HepG2 (cell line): ENCODE data around the gene TIMP3. TPM values are rescaled to one million over a fixed set of nuclear protein-coding genes. Genes with fewer than 3 reads are reported as not detected.

ENCODE experiments used
- ATAC-seq: fragments of 200-7000 bp; cut with Tn5 transposase; 3 replicates; pipeline ENCODE4 v1.9.1; 2020; ENCODE audit warnings: mild to moderate bottlenecking, moderate library complexity
- BruUV-seq: library from RNA; stranded (reverse); fragments of 400-500 nt; replicated peaks from 2 replicates; lab custom pipeline; 2021; lab: Mats Ljungman, UMichigan
- CTCF ChIA-PET: fragments of 300-600 bp; formaldehyde crosslinking; extraction: SDS; loops from one replicate; lab custom pipeline; 2021; ENCODE audit warnings: low total read pairs, inconsistent platforms, low intra/inter-chr PET ratio; lab: Yijun Ruan, JAX
- POLR2A ChIA-PET: fragments of 350-600 bp; sonication (Branson Sonifier 250); formaldehyde crosslinking; loops from one replicate; lab custom pipeline; 2020; ENCODE audit warnings: antibody characterized with exemption, inconsistent platforms; lab: Yijun Ruan, JAX
- DNase-seq: peaks from one replicate; pipeline ENCODE4 v3.0.0-alpha.2; 2015; ENCODE audit warnings: low spot score
- FAIRE-seq: peaks from 3 replicates; lab custom pipeline; 2011; peaks lifted over from hg19 to GRCh38; lab: Jason Lieb, UNC
- H2AFZ ChIP-seq: one replicate; pipeline ENCODE4 v1.6.1; 2011; ENCODE audit warnings: low read length, inconsistent platforms
- H3K27ac ChIP-seq: fragments of 300-600 bp; 3 replicates; pipeline ENCODE4 v1.8.0; 2011; ENCODE audit warnings: mixed run types, mild to moderate bottlenecking, mixed read lengths, low read length, inconsistent platforms; ENCODE audit not compliant: insufficient read depth; ENCODE audit errors: extremely low read length
- H3K27me3 ChIP-seq, 2 experiments: fragments of 200-600 bp in 1 of 2; 2 replicates in 1 of 2; 3 replicates in 1 of 2; pipeline versions ENCODE4 v1.6.0 to v1.8.0; 2011; ENCODE audit warnings: low read length in 2 of 2, mild to moderate bottlenecking in 2 of 2, moderate library complexity in 2 of 2, inconsistent platforms in 1 of 2; ENCODE audit not compliant: insufficient read depth in 2 of 2, control insufficient read depth in 1 of 2
- H3K36me3 ChIP-seq, 2 experiments: fragments of 200-600 bp in 1 of 2; replicated peaks in 1 of 2; 2 replicates in 1 of 2; 3 replicates in 1 of 2; pipeline versions ENCODE4 v1.5.1 to v1.8.0; 2011; ENCODE audit warnings: low read length in 2 of 2, inconsistent platforms in 1 of 2; ENCODE audit not compliant: insufficient read depth in 2 of 2, control insufficient read depth in 1 of 2
- H3K4me1 ChIP-seq: 2 replicates; pipeline ENCODE4 v1.5.1; 2012; ENCODE audit warnings: low read length, inconsistent platforms; ENCODE audit not compliant: insufficient read depth
- H3K4me2 ChIP-seq: 2 replicates; pipeline ENCODE4 v1.6.0; 2011; ENCODE audit warnings: low read depth, low read length, inconsistent platforms
- H3K4me3 ChIP-seq, 3 experiments: fragments of 200-600 bp in 1 of 3; sonication (generic), shearing (Covaris generic) in 1 of 3; replicated peaks in 1 of 3; 2 replicates each; pipeline ENCODE4 v1.5.1; 2011 to 2016; ENCODE audit warnings: low read length in 3 of 3, inconsistent platforms in 2 of 3, low read depth in 2 of 3, mild to moderate bottlenecking in 2 of 3, control low read depth in 1 of 3, mixed read lengths in 1 of 3; ENCODE audit not compliant: insufficient read depth in 1 of 3
- H3K79me2 ChIP-seq: one replicate; pipeline ENCODE4 v1.6.1; 2011; ENCODE audit warnings: low read length, inconsistent platforms; ENCODE audit not compliant: insufficient read depth
- H3K9ac ChIP-seq: 2 replicates; pipeline ENCODE4 v1.6.0; 2011; ENCODE audit warnings: mild to moderate bottlenecking, low read depth, low read length, inconsistent platforms; ENCODE audit not compliant: insufficient read depth
- H3K9me3 ChIP-seq: 2 replicates; pipeline ENCODE4 v1.5.1; 2012; ENCODE audit warnings: mild to moderate bottlenecking, low read length
- H4K20me1 ChIP-seq: 2 replicates; pipeline ENCODE4 v1.6.0; 2011; ENCODE audit warnings: inconsistent platforms, mild to moderate bottlenecking, low read length, moderate library complexity; ENCODE audit not compliant: insufficient read depth
- ATRX ChIP-seq: sonication (generic); formaldehyde crosslinking; IDR thresholded peaks from 2 replicates; pipeline ENCODE4 v1.4.0; 2020; ENCODE audit warnings: missing genetic modification reagents, borderline replicate concordance
- ETV6 ChIP-seq: sonication (generic); formaldehyde crosslinking; conservative IDR thresholded peaks from 2 replicates; pipeline ENCODE4 v1.4.0; 2020; ENCODE audit warnings: missing genetic modification reagents
- JUN ChIP-seq: sonication (generic); formaldehyde crosslinking; IDR thresholded peaks from 2 replicates; pipeline ENCODE4 v1.4.0; 2020; ENCODE audit warnings: mild to moderate bottlenecking, missing genetic modification reagents
- MAFG ChIP-seq: sonication (generic); formaldehyde crosslinking; IDR thresholded peaks from 2 replicates; pipeline ENCODE4 v1.5.1; 2020; ENCODE audit warnings: mild to moderate bottlenecking, missing genetic modification reagents
- NFE2L1 ChIP-seq: sonication (generic); formaldehyde crosslinking; IDR thresholded peaks from 2 replicates; pipeline ENCODE4 v1.4.0; 2020; ENCODE audit warnings: missing genetic modification reagents, mild to moderate bottlenecking, borderline replicate concordance
- RBFOX2 ChIP-seq: fragments of 200-400 bp; formaldehyde crosslinking; IDR thresholded peaks from 2 replicates; pipeline ENCODE4 v1.6.1; 2017; ENCODE audit warnings: low read depth, mild to moderate bottlenecking, low read length
- SMARCE1 ChIP-seq: fragments of 450-650 bp; IDR thresholded peaks from 2 replicates; pipeline ENCODE4 v1.6.1; 2017; ENCODE audit warnings: borderline replicate concordance
- ZNF569 ChIP-seq: sonication (generic); formaldehyde crosslinking; IDR thresholded peaks from 2 replicates; pipeline ENCODE4 v1.5.0; 2020; ENCODE audit warnings: mild to moderate bottlenecking, missing genetic modification reagents, moderate library complexity, borderline replicate concordance
- WGBS: methylation state at CpG from one replicate; pipeline ENCODE4 v1.1.6; 2017; ENCODE audit warnings: low lambda C conversion rate; 5-methylcytosine and 5-hydroxymethylcytosine counted together
- in situ Hi-C: cut with HindIII; loops from 2 replicates; pipeline ENCODE4 v1.10.0; 2017; ENCODE audit warnings: low pct_unique_long_range_greater_than_20kb; ENCODE audit not compliant: extremely low pct_ligation_motif_present
- intact Hi-C: fragments of 100-400 bp; cut with micrococcal nuclease; formaldehyde crosslinking; loops from one replicate; pipeline ENCODE4 v1.10.0; 2022; ENCODE audit not compliant: unreplicated experiment
- polyA plus RNA-seq, 8 experiments: library from polyadenylated mRNA; depleted of rRNA in 3 of 8; stranded (reverse) in 7 of 8; unstranded in 1 of 8; fragments of >200 nt; fragmentation: Illumina TruSeq in 4 of 8; extraction: Trizol in 4 of 8; gene quantifications; 2 replicates each; pipeline versions ENCODE4 v1.2.1 to v1.2.3, GENCODE V29; 2011 to 2016; ENCODE audit warnings: low read depth in 4 of 8, missing spikeins in 1 of 8, mixed read lengths in 1 of 8; ENCODE audit not compliant: insufficient read depth in 1 of 8
- total RNA-seq, 5 experiments: library from RNA; depleted of rRNA; stranded (reverse); fragments of >200 nt; fragmentation: Illumina TruSeq; extraction: Trizol; gene quantifications; 2 replicates each; pipeline ENCODE4 v1.2.3, GENCODE V29; 2016; ENCODE audit warnings: low read depth in 1 of 5

Gene TIMP3
- total and polyA plus RNA-seq, 2 of the 13 experiments (the other 11 are each of a cell fraction or from before 2014, with no cell fraction given) = 57.3 to 86.6 TPM

- Histone ChIP-seq H3K4me1 (peaks cover 61% of the 10 kb centered on the region), H4K20me1 (no peaks in the 10 kb centered on the region; the same call in 1 of the 2 replicates), H3K4me3 (no peak overlapping the region), H3K9me3 (no peaks in the 10 kb centered on the region), H3K27ac (peak overlapping the region; percentile 12), H3K9ac (no peak overlapping the region), H3K4me2 (no peak overlapping the region), H2AFZ (no peak overlapping the region), H3K36me3 (peaks cover 5 to 29% of the 10 kb centered on the region in 2 experiments; a peak in 3 of 5 replicates), H3K27me3 (no peaks in the 10 kb centered on the region), H3K79me2 (peaks cover 74% of the 10 kb centered on the region)
- ChIA-PET CTCF (no interaction called here), POLR2A (no interaction called here)
- FAIRE-seq (no peak), ATAC-seq (no peak), DNase-seq (no peak)
- BruUV-seq = no TSS peak
- in situ Hi-C loops = no loop called here
- TF ChIP-seq SMARCE1 (no peak), ETV6 (CRISPR knock-in tag) (no peak), MAFG (CRISPR knock-in tag) (no peak), ZNF569 (CRISPR knock-in tag) (no peak), NFE2L1 (CRISPR knock-in tag) (no peak), RBFOX2 (0 out of 2 replicates have a peak, but pooled peaks have one; percentile 6), ATRX (CRISPR knock-in tag) (no peak)
- 67% methylated on average over 3 of the region's 3 CpGs for WGBS
- intact Hi-C loops = no loop called here
Observed at GRCh38 chr22:32811788-32812545, 10.5 kb downstream of the TIMP3 start.

GRCh38 chr22:32814285-32814860 lies 12.9 kb downstream of the TIMP3 start:
- no peak overlapping the region for H3K4me3 ChIP-seq
- H3K27ac ChIP-seq = no peak overlapping the region
- peaks cover 5 to 44% of the 10 kb centered on the region in 2 experiments; a peak in 3 of 5 replicates for H3K36me3 ChIP-seq
- TF ChIP-seq JUN (CRISPR knock-in tag) = no peak
- ChIA-PET POLR2A (no interaction called here), CTCF (no interaction called here)
- DNase-seq (no peak), ATAC-seq (no peak), FAIRE-seq (no peak)
- intact Hi-C loops (no loop called here), in situ Hi-C loops (no loop called here)
- H3K4me1 ChIP-seq = peaks cover 38% of the 10 kb centered on the region
- H3K9ac ChIP-seq = no peak overlapping the region
- WGBS = 96% methylated on average over 5 of the region's 5 CpGs
- H3K27me3 ChIP-seq = no peaks in the 10 kb centered on the region
- no TSS peak for BruUV-seq
- H3K79me2 ChIP-seq = peaks cover 65% of the 10 kb centered on the region
- no peaks in the 10 kb centered on the region; the same call in 1 of the 2 replicates for H4K20me1 ChIP-seq
- no peak overlapping the region for H2AFZ ChIP-seq
- no peak overlapping the region for H3K4me2 ChIP-seq
- no peaks in the 10 kb centered on the region for H3K9me3 ChIP-seq
